GM23338 (cell line): ENCODE data around the gene NPHP3. TPM values are rescaled to one million over a fixed set of nuclear protein-coding genes. Genes with fewer than 3 reads are reported as not detected.

Experiments used
- ATAC-seq: fragments of 200-7000 bp; cut with Tn5 transposase; 3 replicates; pipeline ENCODE4 v1.9.1; 2020
- DNase-seq: peaks from one replicate; pipeline ENCODE4 v3.0.0-alpha.2; 2015; ENCODE audit warnings: low spot score
- H2AFZ ChIP-seq: fragments of 200-600 bp; sonication (generic); 2 replicates; pipeline ENCODE4 v1.8.0; 2016; ENCODE audit warnings: antibody characterized with exemption, mild to moderate bottlenecking, moderate library complexity
- H3F3A ChIP-seq: fragments of 200-600 bp; sonication (generic); replicated peaks from 2 replicates; pipeline ENCODE4 v1.8.0; 2017; ENCODE audit warnings: antibody characterized with exemption, mixed run types, low read depth
- H3K27ac ChIP-seq: fragments of 200-600 bp; sonication (generic); 2 replicates; pipeline ENCODE4 v1.6.1; 2016; ENCODE audit warnings: low read depth
- H3K27me3 ChIP-seq: fragments of 200-600 bp; sonication (generic); 2 replicates; pipeline ENCODE4 v1.8.0; 2016; ENCODE audit warnings: mild to moderate bottlenecking, mixed run types, moderate library complexity; ENCODE audit not compliant: insufficient read depth
- H3K36me3 ChIP-seq: fragments of 200-600 bp; sonication (generic); 2 replicates; pipeline ENCODE4 v1.8.0; 2016; ENCODE audit warnings: mild to moderate bottlenecking; ENCODE audit not compliant: insufficient read depth
- H3K4me1 ChIP-seq: fragments of 200-600 bp; sonication (generic); 2 replicates; pipeline ENCODE4 v1.8.0; 2016; ENCODE audit warnings: mild to moderate bottlenecking, moderate library complexity; ENCODE audit not compliant: insufficient read depth
- H3K4me2 ChIP-seq: fragments of 200-600 bp; sonication (generic); 2 replicates; pipeline ENCODE4 v1.7.1; 2017; ENCODE audit warnings: mixed run types
- H3K4me3 ChIP-seq: fragments of 200-600 bp; sonication (generic); 2 replicates; pipeline ENCODE4 v1.6.1; 2016; ENCODE audit warnings: mixed run types
- H3K79me2 ChIP-seq: fragments of 200-600 bp; sonication (generic); replicated peaks from 2 replicates; pipeline ENCODE4 v1.8.0; 2017; ENCODE audit warnings: mild to moderate bottlenecking; ENCODE audit not compliant: insufficient read depth
- H3K9me2 ChIP-seq: fragments of 200-600 bp; sonication (generic); 2 replicates; pipeline ENCODE4 v1.8.0; 2017; ENCODE audit not compliant: insufficient read depth
- H4K20me1 ChIP-seq: fragments of 200-600 bp; sonication (generic); replicated peaks from 2 replicates; pipeline ENCODE4 v1.8.0; 2017; ENCODE audit warnings: mild to moderate bottlenecking; ENCODE audit not compliant: insufficient read depth
- H3K27ac Mint-ChIP-seq: 2 replicates; pipeline ENCODE4 v1.8.0; 2020; ENCODE audit warnings: inconsistent platforms, mild to moderate bottlenecking, moderate library complexity, mixed read lengths
- H3K27me3 Mint-ChIP-seq: 3 replicates; pipeline ENCODE4 v1.8.0; 2022; ENCODE audit warnings: low read depth, mild to moderate bottlenecking, moderate library complexity, mixed read lengths, inconsistent platforms; ENCODE audit not compliant: insufficient read depth, poor library complexity
- H3K36me3 Mint-ChIP-seq: 3 replicates; pipeline ENCODE4 v1.8.0; 2021; ENCODE audit warnings: low read depth, mild to moderate bottlenecking, inconsistent platforms, moderate library complexity, mixed read lengths
- H3K4me1 Mint-ChIP-seq: 3 replicates; pipeline ENCODE4 v1.8.0; 2020; ENCODE audit warnings: mild to moderate bottlenecking, inconsistent platforms, mixed read lengths
- H3K4me3 Mint-ChIP-seq: 3 replicates; pipeline ENCODE4 v1.8.0; 2021; ENCODE audit warnings: moderate library complexity, mild to moderate bottlenecking, inconsistent platforms, mixed read lengths
- H3K9me3 Mint-ChIP-seq: 3 replicates; pipeline ENCODE4 v1.8.0; 2020; ENCODE audit warnings: moderate library complexity, mild to moderate bottlenecking, inconsistent platforms, mixed read lengths
- CREB1 ChIP-seq: fragments of 250-450 bp; sonication (Bioruptor Pico); IDR thresholded peaks from 2 replicates; pipeline ENCODE4 v1.5.0; 2020; ENCODE audit warnings: low read depth, mild to moderate bottlenecking, moderate library complexity
- EZH2 ChIP-seq: fragments of 200-600 bp; sonication (generic); IDR thresholded peaks from one replicate; pipeline ENCODE4 v1.8.0; 2017; ENCODE audit warnings: antibody characterized with exemption, mild to moderate bottlenecking, low read depth; ENCODE audit not compliant: unreplicated experiment
- EZH2phosphoT487 ChIP-seq: fragments of 200-600 bp; sonication (generic); IDR thresholded peaks from one replicate; pipeline ENCODE4 v1.8.1; 2018; ENCODE audit warnings: antibody characterized with exemption; ENCODE audit not compliant: unreplicated experiment
- JUNB ChIP-seq: IDR thresholded peaks from one replicate; pipeline ENCODE4 v1.6.1; 2016; ENCODE audit warnings: antibody characterized with exemption; ENCODE audit not compliant: unreplicated experiment
- POLR2AphosphoS5 ChIP-seq: IDR thresholded peaks from 2 replicates; pipeline ENCODE4 v1.6.1; 2016; ENCODE audit warnings: antibody characterized with exemption, low read depth
- ZNF114 ChIP-seq: fragments of 250-450 bp; sonication (Bioruptor Pico); IDR thresholded peaks from 2 replicates; pipeline ENCODE4 v1.5.0; 2020; ENCODE audit warnings: mild to moderate bottlenecking, moderate library complexity
- polyA plus RNA-seq: library from polyadenylated mRNA; unstranded; fragments of >200 nt; fragmentation: Nextera tagmentation; extraction: Ambion mirVana; gene quantifications from 2 replicates; pipeline ENCODE4 v1.2.1, GENCODE V29; 2016
- total RNA-seq: library from RNA; depleted of rRNA; stranded (reverse); fragments of >200 nt; shearing (Covaris generic); gene quantifications from 2 replicates; pipeline ENCODE4 v1.2.3, GENCODE V29; 2014
- TF ChIP-seq, protein P1 (sequence below), 2 experiments: fragments of 200-600 bp in 1 of 2; sonication (generic) in 1 of 2; conservative IDR thresholded peaks; 2 replicates each; pipeline versions ENCODE4 v1.5.1 to v1.6.1; 2016 to 2017; ENCODE audit warnings: antibody characterized with exemption in 2 of 2, low read depth in 2 of 2, mild to moderate bottlenecking in 2 of 2, moderate library complexity in 1 of 2
- TF ChIP-seq, protein P2 (sequence below): IDR thresholded peaks from 2 replicates; pipeline ENCODE4 v1.6.1; 2016; ENCODE audit warnings: antibody characterized with exemption

The NPHP3 gene
- total and polyA plus RNA-seq, 2 experiments from 2014 or later = 8.4 to 12.0 TPM

DNA sequence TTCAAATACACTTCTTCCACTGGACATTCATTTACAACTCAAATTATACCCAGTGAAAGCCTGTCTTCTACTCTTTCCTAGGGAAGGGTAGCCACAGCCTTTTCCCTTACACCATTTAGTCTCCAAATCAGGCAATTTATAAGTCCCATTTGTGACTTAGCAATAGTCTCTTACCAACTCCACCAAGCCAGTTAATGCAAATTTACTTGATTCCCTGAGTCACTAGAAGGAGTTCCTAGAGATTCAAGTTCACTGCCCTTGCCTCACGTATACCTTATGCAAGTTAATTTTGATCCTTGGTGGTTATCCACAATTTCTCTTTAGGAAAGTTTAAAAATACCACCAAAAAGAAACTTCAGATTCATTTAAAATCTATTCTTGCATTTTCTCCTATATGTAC, 16.1 kb upstream of the NPHP3 start:
- Histone ChIP-seq H2AFZ (no peak overlapping the region), H3K4me3 (no peak overlapping the region), H4K20me1 (no peaks in the 10 kb centered on the region), H3K27me3 (no peaks in the 10 kb centered on the region), H3K27ac (no peak overlapping the region), H3K4me2 (no peak overlapping the region), H3K9me2 (no peaks in the 10 kb centered on the region), H3F3A (no peaks in the 10 kb centered on the region), H3K4me1 (no peaks in the 10 kb centered on the region), H3K36me3 (no peaks in the 10 kb centered on the region), H3K79me2 (no peaks in the 10 kb centered on the region)
- Mint-ChIP-seq H3K36me3 (no peaks in the 10 kb centered on the region), H3K9me3 (no peaks in the 10 kb centered on the region), H3K27me3 (no peaks in the 10 kb centered on the region), H3K4me1 (peaks cover 4% of the 10 kb centered on the region; the same call in 2 of the 3 replicates), H3K4me3 (no peak overlapping the region), H3K27ac (no peak overlapping the region)
- no peak for TF ChIP-seq ZNF114 (CRISPR knock-in tag)
- no peak for TF ChIP-seq JUNB
- TF ChIP-seq EZH2phosphoT487 = no peak
- no peak for TF ChIP-seq CREB1 (CRISPR knock-in tag)
- TF ChIP-seq POLR2AphosphoS5 = no peak
- DNase-seq (no peak), ATAC-seq (no peak)

DNA sequence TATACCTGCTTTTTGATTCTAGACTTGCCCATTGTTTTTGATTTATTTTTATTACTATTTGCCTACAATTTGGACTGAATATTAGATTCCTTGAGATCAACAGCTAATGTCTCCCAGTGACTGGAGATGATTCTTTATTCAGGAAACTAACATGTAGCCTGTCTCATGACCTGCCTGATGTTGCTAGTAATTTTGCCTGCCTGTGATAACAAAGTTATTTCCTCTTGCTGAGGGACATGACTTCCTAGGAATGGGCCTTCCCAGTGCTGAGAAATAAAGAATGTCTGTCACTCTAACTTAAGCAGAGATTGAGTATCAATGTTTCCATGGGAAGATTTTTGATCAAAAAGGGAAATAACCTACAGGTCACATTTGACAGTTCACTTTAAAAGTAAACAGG, 13.4 kb upstream of the NPHP3 start:
- Histone ChIP-seq H3F3A (no peaks in the 10 kb centered on the region), H3K79me2 (no peaks in the 10 kb centered on the region), H3K4me3 (no peak overlapping the region), H3K27me3 (no peaks in the 10 kb centered on the region), H3K9me2 (no peaks in the 10 kb centered on the region), H3K36me3 (no peaks in the 10 kb centered on the region), H3K27ac (no peak overlapping the region), H4K20me1 (no peaks in the 10 kb centered on the region), H3K4me1 (no peaks in the 10 kb centered on the region), H3K4me2 (no peak overlapping the region), H2AFZ (no peak overlapping the region)
- Mint-ChIP-seq H3K4me3 (no peak overlapping the region), H3K4me1 (peaks cover 4% of the 10 kb centered on the region; the same call in 2 of the 3 replicates), H3K27ac (no peak overlapping the region), H3K9me3 (no peaks in the 10 kb centered on the region), H3K36me3 (no peaks in the 10 kb centered on the region), H3K27me3 (no peaks in the 10 kb centered on the region)
- TF ChIP-seq, protein P1, sequence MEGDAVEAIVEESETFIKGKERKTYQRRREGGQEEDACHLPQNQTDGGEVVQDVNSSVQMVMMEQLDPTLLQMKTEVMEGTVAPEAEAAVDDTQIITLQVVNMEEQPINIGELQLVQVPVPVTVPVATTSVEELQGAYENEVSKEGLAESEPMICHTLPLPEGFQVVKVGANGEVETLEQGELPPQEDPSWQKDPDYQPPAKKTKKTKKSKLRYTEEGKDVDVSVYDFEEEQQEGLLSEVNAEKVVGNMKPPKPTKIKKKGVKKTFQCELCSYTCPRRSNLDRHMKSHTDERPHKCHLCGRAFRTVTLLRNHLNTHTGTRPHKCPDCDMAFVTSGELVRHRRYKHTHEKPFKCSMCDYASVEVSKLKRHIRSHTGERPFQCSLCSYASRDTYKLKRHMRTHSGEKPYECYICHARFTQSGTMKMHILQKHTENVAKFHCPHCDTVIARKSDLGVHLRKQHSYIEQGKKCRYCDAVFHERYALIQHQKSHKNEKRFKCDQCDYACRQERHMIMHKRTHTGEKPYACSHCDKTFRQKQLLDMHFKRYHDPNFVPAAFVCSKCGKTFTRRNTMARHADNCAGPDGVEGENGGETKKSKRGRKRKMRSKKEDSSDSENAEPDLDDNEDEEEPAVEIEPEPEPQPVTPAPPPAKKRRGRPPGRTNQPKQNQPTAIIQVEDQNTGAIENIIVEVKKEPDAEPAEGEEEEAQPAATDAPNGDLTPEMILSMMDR (conservative IDR thresholded peaks at IDR 0.05; ENCODE audit: low read depth in 2 of 2) = no peak
- no peak for TF ChIP-seq EZH2phosphoT487
- TF ChIP-seq, protein P2, sequence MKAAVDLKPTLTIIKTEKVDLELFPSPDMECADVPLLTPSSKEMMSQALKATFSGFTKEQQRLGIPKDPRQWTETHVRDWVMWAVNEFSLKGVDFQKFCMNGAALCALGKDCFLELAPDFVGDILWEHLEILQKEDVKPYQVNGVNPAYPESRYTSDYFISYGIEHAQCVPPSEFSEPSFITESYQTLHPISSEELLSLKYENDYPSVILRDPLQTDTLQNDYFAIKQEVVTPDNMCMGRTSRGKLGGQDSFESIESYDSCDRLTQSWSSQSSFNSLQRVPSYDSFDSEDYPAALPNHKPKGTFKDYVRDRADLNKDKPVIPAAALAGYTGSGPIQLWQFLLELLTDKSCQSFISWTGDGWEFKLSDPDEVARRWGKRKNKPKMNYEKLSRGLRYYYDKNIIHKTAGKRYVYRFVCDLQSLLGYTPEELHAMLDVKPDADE = no peak
- no peak for TF ChIP-seq EZH2
- DNase-seq = no peak
- no peak for ATAC-seq
